Cardiac fibroblast (primary cell): ENCODE data around the gene PNPLA3.
A peak's percentile ranks its signal among the peaks of the same experiment; 100 is the strongest.

Experiments used
- DNase-seq, 2 donors: peaks; one replicate each; pipeline versions ENCODE4 v3.0.0 to v3.0.0-alpha.2; 2010; ENCODE audit warnings: low read depth in 2 of 2
- H3K4me3 ChIP-seq, 2 donors: replicated peaks in 1 of 2; 1 replicate in 1 of 2; 2 replicates in 1 of 2; pipeline ENCODE4 v1.5.1; 2011; ENCODE audit warnings: low read depth in 2 of 2, low read length in 2 of 2, mild to moderate bottlenecking in 2 of 2, moderate library complexity in 1 of 2
- CTCF ChIP-seq: IDR thresholded peaks from one replicate; pipeline ENCODE4 v1.5.1; 2011; ENCODE audit warnings: low read depth, mild to moderate bottlenecking, low read length, inconsistent platforms

The PNPLA3 gene

GRCh38 chr22:43924877-43925276 lies 1.3 kb downstream of the PNPLA3 start:
- TF ChIP-seq CTCF = no peak
- DNase-seq = no peak
- peak overlapping the region; percentile 47 to 83 for H3K4me3 ChIP-seq

GRCh38 chr22:43925433-43926348 lies 2.1 kb downstream of the PNPLA3 start:
- DNase-seq = peak in 1 of 2 donors; percentile 41

GRCh38 chr22:43926349-43926710 lies 2.7 kb downstream of the PNPLA3 start:
- H3K4me3 ChIP-seq = no peak overlapping the region
- TF ChIP-seq CTCF = no peak
- no peak for DNase-seq

More at GRCh38 chr22:43925433-43926348, 2.1 kb downstream of the PNPLA3 start:
- no peak for TF ChIP-seq CTCF
- peak overlapping the region; percentile 47 to 83 for H3K4me3 ChIP-seq

- no peak for TF ChIP-seq CTCF
- no peak for DNase-seq
- H3K4me3 ChIP-seq = no peak overlapping the region
Observed at GRCh38 chr22:43928468-43928867, 4.9 kb downstream of the PNPLA3 start.

GRCh38 chr22:43928908-43929307 lies 5.3 kb downstream of the PNPLA3 start:
- no peak for TF ChIP-seq CTCF
- no peak for DNase-seq
- no peak overlapping the region for H3K4me3 ChIP-seq

- no peak overlapping the region for H3K4me3 ChIP-seq
- TF ChIP-seq CTCF = no peak
- no peak for DNase-seq
Observed at GRCh38 chr22:43931771-43932170, 8.2 kb downstream of the PNPLA3 start.
